ENCODE measurements around the gene CENPVL3.
A peak's percentile ranks its signal among the peaks of the same experiment; 100 is the strongest.
"Not testable (repeated sequence)": the region's sequence is repeated elsewhere in the genome, so short reads cannot be mapped to it uniquely, and the experiment has no call there.

Gene CENPVL3

DNA sequence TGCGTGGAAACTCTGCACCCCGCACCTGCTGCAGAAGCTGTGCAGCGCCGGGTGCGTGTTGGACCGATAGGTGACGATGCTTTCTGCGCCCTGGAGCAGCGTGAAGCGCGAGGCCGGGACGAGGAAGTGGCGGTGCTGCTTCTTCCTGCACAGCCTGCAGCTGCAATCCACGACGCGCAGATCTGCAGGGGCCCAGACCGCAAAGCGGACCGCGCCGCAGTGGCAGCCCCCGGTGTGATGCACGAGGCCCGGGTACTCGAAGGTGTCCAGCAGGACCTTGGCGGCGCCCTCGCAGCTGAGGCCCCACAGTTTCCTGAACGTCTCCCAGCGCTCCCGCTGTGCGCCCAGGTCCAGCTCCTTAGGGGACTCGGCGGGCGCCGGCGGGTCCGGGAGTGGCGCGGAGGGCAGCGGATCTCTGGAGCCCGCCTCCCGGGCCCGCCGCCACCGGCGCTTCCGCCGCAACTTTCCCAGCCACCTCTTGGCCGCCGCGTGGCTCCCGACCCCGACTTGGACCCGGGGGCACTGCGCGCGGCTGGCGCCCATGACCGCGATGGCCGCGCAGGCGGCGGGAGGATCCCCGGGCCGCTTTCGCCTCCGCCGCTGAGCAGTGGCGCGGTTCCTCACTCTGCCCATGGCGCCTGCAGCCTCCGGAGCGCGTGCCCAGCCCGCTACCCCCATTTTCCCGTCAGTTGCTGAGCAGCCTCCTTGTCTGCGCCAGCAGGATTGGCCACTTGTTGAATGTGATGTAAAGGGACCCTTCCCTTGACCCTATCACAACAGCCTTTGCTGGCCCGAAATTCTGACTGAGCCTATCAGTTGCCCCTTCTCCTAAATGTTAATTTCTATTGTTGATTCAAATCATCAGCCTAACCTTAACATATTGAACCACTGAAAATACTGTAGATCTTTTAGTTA is at the start of gene CENPVL3:
Gene CENPVL3, minus strand, starts transcription at position 672 of the 915 bp plus-strand sequence. Its CDS starts 39 bp downstream, at position 633.
- not testable (repeated sequence) for DNase-seq

DNA sequence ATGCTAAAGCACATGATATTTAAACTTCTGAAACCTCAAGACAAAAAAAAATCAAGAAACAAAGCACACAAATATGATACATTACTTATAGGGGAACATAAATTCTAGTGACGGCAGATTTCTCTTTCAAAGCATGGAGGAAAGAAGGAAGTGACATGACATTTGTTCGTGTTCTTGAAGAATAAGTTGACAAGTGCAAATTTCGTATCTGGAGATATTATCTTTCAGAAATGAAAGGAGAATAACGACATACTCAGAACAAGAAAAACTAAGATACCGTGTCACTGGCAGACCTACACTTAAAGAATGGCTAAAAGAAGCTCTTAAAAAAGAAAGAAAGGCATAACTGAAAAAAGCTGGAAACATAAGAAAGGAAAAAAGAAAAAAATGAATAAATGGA is 47.3 kb upstream of the CENPVL3 start:
- DNase-seq, result no peak

DNA sequence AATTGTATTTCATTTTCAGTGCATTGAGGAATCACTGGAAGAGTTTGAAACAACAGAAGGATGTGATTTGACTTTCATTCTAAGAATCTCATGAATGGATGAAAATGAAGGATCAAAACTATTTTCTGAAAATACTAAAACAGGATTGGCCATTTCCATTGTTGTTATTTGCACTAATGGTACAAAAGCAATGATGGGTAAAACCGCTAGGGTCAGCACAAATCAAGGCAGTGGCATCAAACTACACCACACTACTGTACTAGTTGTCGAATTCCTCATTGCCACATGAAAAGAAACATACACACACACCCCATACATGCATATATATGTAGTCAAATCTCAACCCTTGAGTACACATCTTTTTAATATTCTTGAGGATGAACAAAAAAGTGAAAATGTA is 24.7 kb upstream of the CENPVL3 start:
- no peak for DNase-seq

DNA sequence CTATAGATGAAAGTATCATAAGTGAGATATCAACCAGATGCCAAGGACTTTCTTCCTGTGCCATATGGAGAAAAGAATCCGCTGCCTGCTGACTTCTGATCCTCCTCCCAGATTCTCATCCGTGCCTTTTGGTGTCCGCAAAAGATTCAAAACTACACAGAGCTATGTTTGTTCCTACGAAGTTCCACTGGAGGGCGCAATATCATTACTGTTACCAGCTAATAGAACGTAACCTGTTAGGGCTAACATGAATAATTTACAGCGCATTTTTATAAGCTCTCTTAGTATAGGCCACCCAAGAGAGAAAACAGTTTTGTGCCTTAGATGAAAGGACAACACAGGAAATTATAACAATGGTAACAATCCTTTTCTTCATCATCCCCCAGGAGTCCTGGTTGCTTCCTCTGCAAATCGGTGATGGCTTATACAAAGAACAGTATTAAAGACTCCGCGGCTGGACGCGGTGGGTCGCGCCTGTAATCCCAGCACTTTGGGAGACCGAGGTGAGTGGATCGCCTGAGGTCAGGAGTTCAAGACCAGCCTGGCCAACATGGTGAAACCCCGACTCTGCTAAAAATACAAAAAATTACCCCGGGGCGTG is 22.8 kb upstream of the CENPVL3 start:
- peak; percentile 13 for DNase-seq

DNA sequence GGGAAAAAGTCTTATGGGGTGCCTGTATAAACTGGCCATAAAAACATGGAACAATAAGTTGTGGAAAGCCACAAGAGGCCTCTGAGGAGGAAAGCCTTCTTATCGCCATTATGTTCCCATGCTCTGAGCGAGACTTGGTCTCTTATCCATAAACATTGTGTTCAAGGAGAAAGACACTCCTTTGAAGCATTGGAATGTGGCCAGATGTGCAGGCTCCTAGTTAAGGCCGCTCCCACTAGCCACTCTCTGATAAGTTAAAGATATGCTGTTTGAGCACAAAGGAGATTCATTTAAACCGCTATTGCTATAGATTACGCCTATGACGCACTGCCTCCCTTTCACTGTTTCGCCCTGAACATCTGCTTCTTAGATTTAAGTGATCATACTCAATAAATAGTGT is 17.8 kb upstream of the CENPVL3 start:
- not testable (repeated sequence) for DNase-seq

DNA sequence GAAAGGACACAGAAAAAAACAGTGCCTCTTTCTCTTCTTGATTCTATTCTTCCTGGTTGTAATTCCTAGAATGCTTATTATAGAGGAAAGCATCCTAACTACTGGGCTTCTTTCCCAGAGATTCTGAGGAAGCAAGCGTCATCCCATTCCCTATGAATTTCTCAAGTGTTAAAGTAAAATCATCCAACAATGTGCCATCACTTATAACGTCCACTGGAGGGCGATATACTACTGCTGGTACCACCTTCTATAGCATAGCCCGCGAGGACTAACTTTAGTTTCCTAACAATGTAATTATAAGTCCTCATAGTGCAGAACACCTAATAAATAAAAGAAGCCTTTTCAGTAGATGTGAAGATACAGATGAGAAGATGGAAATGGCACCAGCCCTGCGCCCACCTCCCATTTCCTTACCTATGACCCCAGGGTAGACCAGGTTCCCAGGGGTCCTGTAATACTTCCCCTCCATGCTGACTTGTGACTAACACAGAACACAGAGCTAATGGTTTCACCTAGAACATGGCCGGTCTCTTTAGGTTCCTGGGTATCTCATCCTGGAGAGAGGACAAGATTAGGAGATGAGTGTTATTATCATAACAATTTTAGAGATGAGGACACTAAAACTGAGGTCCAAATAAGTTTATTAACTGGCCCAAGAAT is 4.2 kb downstream of the CENPVL3 start:
- peak; percentile 19 for DNase-seq

DNA sequence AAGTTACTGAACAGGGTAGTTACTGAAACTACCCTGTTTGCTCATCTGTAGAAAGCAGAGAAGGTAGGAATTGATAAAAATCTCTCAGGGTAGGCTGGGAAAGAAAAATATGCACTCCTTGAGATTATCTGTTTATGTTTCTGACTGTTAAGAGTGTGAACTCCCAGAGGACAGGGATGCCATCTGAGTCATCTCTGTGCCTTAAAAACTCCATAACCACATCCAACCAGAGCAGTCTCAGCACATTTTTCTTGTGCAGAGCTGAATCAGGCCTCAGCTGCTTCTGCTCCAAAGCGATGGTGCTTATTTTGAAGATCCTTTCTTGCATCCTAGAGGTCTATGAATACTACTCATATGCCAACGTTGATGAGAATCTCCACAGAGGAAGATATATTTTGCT is 9.9 kb downstream of the CENPVL3 start:
- DNase-seq, result no peak

DNA sequence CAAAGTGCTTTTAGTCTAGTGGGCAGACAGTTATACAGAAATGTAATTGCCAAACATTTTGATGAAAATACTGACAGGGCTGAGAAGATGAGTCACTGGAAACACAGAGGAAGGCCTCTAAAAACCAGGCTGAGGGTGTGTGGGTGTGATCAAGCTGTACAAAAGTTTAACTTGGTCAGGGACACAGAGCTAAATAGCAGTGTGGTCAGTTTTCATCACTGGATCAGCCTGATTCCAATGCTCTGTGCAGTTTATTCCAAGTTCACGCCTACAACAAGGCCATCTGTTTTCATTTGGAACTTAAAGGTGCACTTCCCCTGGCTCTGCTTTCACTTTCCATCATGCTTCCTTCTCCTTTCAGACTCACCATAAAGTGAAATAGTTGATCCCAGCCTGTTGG is 10.6 kb downstream of the CENPVL3 start:
- DNase-seq, result no peak

DNA sequence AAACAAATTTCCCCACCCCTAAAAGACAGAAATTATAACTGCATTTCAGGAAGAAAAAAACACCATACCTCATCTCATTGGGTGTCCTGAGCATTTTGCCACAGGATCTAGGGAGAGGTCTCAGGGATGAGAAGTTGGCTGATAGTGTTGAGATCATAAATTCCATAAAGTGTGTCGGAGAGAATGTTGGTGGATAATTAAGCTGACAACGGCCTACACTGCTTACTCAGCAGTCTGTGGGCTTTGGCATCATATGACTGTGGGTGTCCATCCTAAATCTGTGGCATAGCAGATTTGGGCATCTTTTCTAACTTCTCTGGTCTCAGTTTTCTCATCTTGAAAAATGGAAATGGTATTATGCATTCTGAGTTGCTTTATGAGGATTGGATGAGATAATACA is 12.3 kb downstream of the CENPVL3 start:
- no peak for DNase-seq

DNA sequence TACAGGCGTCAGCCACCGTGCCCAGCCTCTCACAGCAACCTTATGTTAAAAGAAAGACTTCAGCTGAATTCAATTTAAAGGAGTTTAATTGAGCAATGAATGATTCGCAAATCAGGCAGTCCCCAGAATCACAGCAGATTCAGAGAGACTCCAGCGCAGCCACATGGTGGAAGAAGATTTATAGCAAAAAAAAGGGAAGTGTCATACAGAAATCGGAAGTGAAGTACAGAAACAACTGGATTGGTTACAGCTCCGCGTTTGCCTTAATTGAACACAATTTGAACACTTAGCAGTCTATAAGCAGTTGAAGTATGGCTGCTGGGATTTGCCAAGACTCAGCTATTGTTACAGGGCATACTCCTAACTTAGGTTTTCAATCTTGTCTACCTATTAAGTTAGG is 19.8 kb downstream of the CENPVL3 start:
- no peak for DNase-seq

DNA sequence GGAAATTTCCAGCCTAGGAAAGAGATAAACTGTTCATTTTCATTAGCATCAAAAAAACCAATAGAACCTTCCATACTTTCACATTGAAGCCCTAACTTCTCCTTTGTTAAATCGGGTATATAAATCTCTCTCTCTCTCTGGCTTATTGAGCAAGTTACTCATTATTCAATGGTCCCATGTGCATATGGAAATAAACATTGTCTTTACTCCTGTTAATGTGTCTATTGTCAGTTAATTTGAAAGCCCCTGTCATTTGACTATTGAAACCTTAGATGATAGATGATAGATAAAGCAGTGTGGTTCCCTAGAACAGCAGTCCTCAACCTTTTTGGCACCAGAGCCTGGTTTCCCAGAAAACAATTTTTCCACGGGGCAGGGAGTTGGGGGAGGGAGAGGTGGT is 46.8 kb downstream of the CENPVL3 start:
- DNase-seq, result no peak

DNA sequence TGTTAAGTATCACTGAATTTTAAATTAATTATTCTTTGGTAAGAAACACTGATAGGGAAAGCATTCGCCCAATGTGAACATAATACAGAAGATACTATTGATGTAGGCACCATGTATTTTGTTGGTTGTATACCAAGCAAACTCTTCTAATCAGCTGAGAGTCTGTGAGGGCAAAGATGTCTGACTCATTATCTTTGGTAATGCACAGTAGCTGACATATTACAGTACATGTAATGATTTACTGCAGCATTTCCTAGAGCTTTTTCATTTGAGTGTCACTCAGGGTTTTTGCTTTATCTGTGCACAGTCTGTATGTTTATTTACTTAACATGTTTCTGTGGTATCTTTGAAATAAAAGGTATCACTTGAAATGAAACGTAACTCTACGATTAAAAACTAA is 49.2 kb downstream of the CENPVL3 start:
- no peak for DNase-seq

DNA sequence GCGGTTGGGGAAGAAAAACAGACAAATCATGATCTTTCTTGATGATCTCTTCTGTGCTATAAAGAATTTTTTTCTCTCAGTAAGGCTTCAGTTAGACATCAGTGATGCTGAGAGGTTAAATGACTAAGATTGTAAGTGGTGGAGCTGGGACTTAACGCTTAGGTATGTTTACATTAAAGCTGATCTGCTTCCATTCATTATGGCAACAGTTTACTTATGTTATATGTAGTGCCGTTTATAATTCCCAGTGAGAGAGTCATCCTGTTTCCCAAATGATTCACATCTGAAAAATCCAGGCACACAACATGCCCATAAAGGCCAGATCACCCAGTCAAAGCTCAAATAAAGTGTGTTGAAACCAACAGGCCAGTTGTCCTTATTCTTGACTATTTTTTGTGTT is 50.1 kb downstream of the CENPVL3 start:
- no peak for DNase-seq
